GM18951 (cell line): Measurements from ENCODE around the gene NYAP1.

Experiments used
- POLR2A ChIP-seq: IDR thresholded peaks from 4 replicates; pipeline ENCODE4 v1.6.1; 2011; ENCODE audit warnings: mild to moderate bottlenecking; ENCODE audit not compliant: insufficient read length, insufficient read depth; ENCODE audit errors: extremely low read depth
- in situ Hi-C: fragments of 300-500 bp; cut with MboI; formaldehyde crosslinking; loops from one replicate; pipeline ENCODE4 v1.12.0; 2022; ENCODE audit warnings: low sequenced_read_pairs, mixed read lengths, inconsistent platforms; ENCODE audit not compliant: unreplicated experiment

Gene NYAP1

GRCh38 chr7:100543586-100543985 lies 59.9 kb downstream of the NYAP1 start:
- in situ Hi-C loops: no loop called here
- TF ChIP-seq POLR2A: no peak

- in situ Hi-C loops: no loop called here
- no peak for TF ChIP-seq POLR2A
Measured at GRCh38 chr7:100544386-100544785, 60.7 kb downstream of the NYAP1 start.
